ENCODE data around the gene BRMS1. TPM values are rescaled to one million over a fixed set of nuclear protein-coding genes. Genes with fewer than 3 reads are reported as not detected.
"Not testable (repeated sequence)": the region's sequence is repeated elsewhere in the genome, so short reads cannot be mapped to it uniquely, and the experiment has no call there.

The BRMS1 gene
- total RNA-seq, 5 donors from 2014 or later (not counting 1 experiment from before 2014, with no cell fraction given): 42.9 to 58.8 (median 54.8) TPM

DNA sequence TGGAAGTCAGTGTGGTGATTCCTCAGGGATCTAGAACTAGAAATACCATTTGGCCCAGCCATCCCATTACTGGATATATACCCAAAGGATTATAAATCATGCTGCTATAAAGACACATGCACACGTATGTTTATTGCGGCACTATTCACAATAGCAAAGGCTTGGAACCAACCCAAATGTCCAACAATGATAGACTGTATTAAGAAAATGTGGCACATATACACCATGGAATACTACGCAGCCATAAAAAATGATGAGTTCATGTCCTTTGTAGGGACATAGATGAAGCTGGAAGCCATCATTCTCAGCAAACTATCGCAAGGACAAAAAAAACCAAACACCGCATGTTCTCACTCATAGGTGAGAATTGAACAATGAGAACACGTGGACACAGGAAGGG lies 24.2 kb downstream of the BRMS1 start:
- H3K4me1 ChIP-seq (ENCODE audit: control insufficient read depth in 1 of 2, extremely low read depth in 1 of 2, insufficient read depth in 2 of 2, low read length in 2 of 2): peaks cover 31 to 67% of the 10 kb centered on the region in 2 experiments
- peaks cover 55 to 68% (median 55%) of the 10 kb centered on the region in 3 donors for H3K4me1 Mint-ChIP-seq
- POLR2A ChIA-PET; H3K4me3 Mint-ChIP-seq; ATAC-seq (replicated peaks in 1 of 4); H3K4me3 ChIP-seq (ENCODE audit: control insufficient read depth in 1 of 2, extremely low read depth in 1 of 2, low read length in 1 of 2); H3K27ac ChIP-seq (ENCODE audit: low read length); H3K9me3 Mint-ChIP-seq; H3K36me3 ChIP-seq (ENCODE audit: control insufficient read depth in 2 of 2, extremely low read depth in 1 of 2, insufficient read depth in 1 of 2, low read length in 1 of 2); H3K36me3 Mint-ChIP-seq; H3K9me3 ChIP-seq; DNase-seq; CTCF ChIA-PET; H3K27me3 Mint-ChIP-seq; H3K27me3 ChIP-seq (replicated peaks in 1 of 2; ENCODE audit: control insufficient read depth in 2 of 2, extremely low read depth in 1 of 2, insufficient read depth in 2 of 2, low read length in 1 of 2): not testable (repeated sequence)
- WGBS (ENCODE audit: insufficient coverage): no CpG with 5 or more reads among the region's 6 CpGs
- peak overlapping the region in 1 of 2 donors; percentile 28 for H3K27ac Mint-ChIP-seq

GRCh38 chr11:66320289-66320688 lies 24.6 kb downstream of the BRMS1 start:
- H3K27ac Mint-ChIP-seq: peak overlapping the region; percentile 60 to 81
- POLR2A ChIA-PET; H3K27me3 Mint-ChIP-seq; H3K27ac ChIP-seq (ENCODE audit: low read length); CTCF ChIA-PET; H3K27me3 ChIP-seq (replicated peaks in 1 of 2; ENCODE audit: control insufficient read depth in 2 of 2, extremely low read depth in 1 of 2, insufficient read depth in 2 of 2, low read length in 1 of 2); H3K36me3 Mint-ChIP-seq; DNase-seq; H3K36me3 ChIP-seq (ENCODE audit: control insufficient read depth in 2 of 2, extremely low read depth in 1 of 2, insufficient read depth in 1 of 2, low read length in 1 of 2); H3K4me3 ChIP-seq (ENCODE audit: control insufficient read depth in 1 of 2, extremely low read depth in 1 of 2, low read length in 1 of 2); ATAC-seq (replicated peaks in 1 of 4); H3K9me3 ChIP-seq; H3K9me3 Mint-ChIP-seq: not testable (repeated sequence)
- H3K4me1 ChIP-seq (ENCODE audit: control insufficient read depth in 1 of 2, extremely low read depth in 1 of 2, insufficient read depth in 2 of 2, low read length in 2 of 2): peaks cover 26 to 66% of the 10 kb centered on the region in 2 experiments
- peaks cover 55 to 68% (median 56%) of the 10 kb centered on the region in 3 donors for H3K4me1 Mint-ChIP-seq
- WGBS (ENCODE audit: insufficient coverage): no CpG with 5 or more reads among the region's 2 CpGs
- H3K4me3 Mint-ChIP-seq: peak overlapping the region in 1 of 3 donors; percentile 80

DNA sequence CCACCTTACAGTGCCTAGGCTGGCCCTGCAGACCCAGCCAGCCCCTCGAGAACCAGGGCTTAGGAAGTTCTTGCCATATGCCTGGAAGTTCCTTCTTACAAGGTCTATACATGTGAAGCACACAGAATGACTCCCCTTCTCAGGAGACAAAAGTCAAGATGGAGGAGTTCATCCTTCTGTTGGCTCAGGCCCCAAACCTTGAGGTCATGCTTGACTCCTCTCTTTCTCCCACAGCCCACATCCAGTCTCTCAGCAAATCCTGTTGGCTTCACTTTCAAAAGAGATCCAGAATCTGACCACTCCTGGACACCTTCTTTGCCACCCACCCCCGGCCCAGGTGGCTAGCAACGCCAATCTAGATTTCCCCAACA lies 26.3 kb downstream of the BRMS1 start:
- H3K9me3 Mint-ChIP-seq: peaks cover 0 to 4% (median 0%) of the 10 kb centered on the region in 3 donors

GRCh38 chr11:66317723-66318599 lies 26.9 kb downstream of the BRMS1 start:
- no peaks in the 10 kb centered on the region for H3K36me3 Mint-ChIP-seq
- POLR2A ChIA-PET: interaction anchor here (0.5 to 1.9 kb wide), 3 partner anchors 26 to 105 kb away, joined by 4 to 11 read pairs (median 7); no protein-coding TSS in a partner anchor
- peak overlapping the region; percentile 67 to 80 (median 68) for H3K4me3 Mint-ChIP-seq
- CTCF ChIA-PET: interaction anchor here (0.6 to 0.8 kb wide), 3 partner anchors 27 to 342 kb away, joined by 3 to 9 read pairs (median 3); partner anchors contain the start of gene BRMS1 (in 1 of the 2)
- Histone ChIP-seq H3K9me3 (no peaks in the 10 kb centered on the region), H3K36me3 (ENCODE audit: control insufficient read depth in 2 of 2, extremely low read depth in 1 of 2, insufficient read depth in 1 of 2, low read length in 1 of 2) (no peaks in the 10 kb centered on the region), H3K4me1 (ENCODE audit: control insufficient read depth in 1 of 2, extremely low read depth in 1 of 2, insufficient read depth in 2 of 2, low read length in 2 of 2) (peaks cover 32 to 78% of the 10 kb centered on the region in 2 experiments), H3K4me3 (ENCODE audit: control insufficient read depth in 1 of 2, extremely low read depth in 1 of 2, low read length in 1 of 2) (peak overlapping the region; percentile 26 to 44), H3K27ac (ENCODE audit: low read length) (peak overlapping the region; percentile 94), H3K27me3 (replicated peaks in 1 of 2; ENCODE audit: control insufficient read depth in 2 of 2, extremely low read depth in 1 of 2, insufficient read depth in 2 of 2, low read length in 1 of 2) (peaks cover 0 to 14% of the 10 kb centered on the region in 2 experiments)
- peaks cover 0 to 4% (median 0%) of the 10 kb centered on the region in 3 donors for H3K9me3 Mint-ChIP-seq
- ATAC-seq (replicated peaks in 1 of 4): peak; percentile 80 to 88 (median 81)
- peak overlapping the region; percentile 93 to 97 for H3K27ac Mint-ChIP-seq
- peaks cover 0 to 2% of the 10 kb centered on the region in 2 donors for H3K27me3 Mint-ChIP-seq
- peak; percentile 52 to 97 (median 90) for DNase-seq
- peaks cover 64 to 73% (median 64%) of the 10 kb centered on the region in 3 donors for H3K4me1 Mint-ChIP-seq
- WGBS (ENCODE audit: insufficient coverage): 27% methylated on average over 11 of the region's 16 CpGs

More for the DNA sequence above, 26.3 kb downstream of the BRMS1 start:
- POLR2A ChIA-PET: interaction anchor here in 1 of 2 donors (1.9 kb wide), 1 partner anchor 26 kb away, joined by 4 read pairs; no protein-coding TSS in a partner anchor
- peaks cover 62 to 78% (median 65%) of the 10 kb centered on the region in 3 donors for H3K4me1 Mint-ChIP-seq
- Histone ChIP-seq H3K4me3 (ENCODE audit: control insufficient read depth in 1 of 2, extremely low read depth in 1 of 2, low read length in 1 of 2) (peak overlapping the region; percentile 4 to 44), H3K9me3 (no peaks in the 10 kb centered on the region), H3K4me1 (ENCODE audit: control insufficient read depth in 1 of 2, extremely low read depth in 1 of 2, insufficient read depth in 2 of 2, low read length in 2 of 2) (peaks cover 32 to 73% of the 10 kb centered on the region in 2 experiments), H3K27ac (ENCODE audit: low read length) (peak overlapping the region; percentile 94), H3K36me3 (ENCODE audit: control insufficient read depth in 2 of 2, extremely low read depth in 1 of 2, insufficient read depth in 1 of 2, low read length in 1 of 2) (no peaks in the 10 kb centered on the region), H3K27me3 (replicated peaks in 1 of 2; ENCODE audit: control insufficient read depth in 2 of 2, extremely low read depth in 1 of 2, insufficient read depth in 2 of 2, low read length in 1 of 2) (peaks cover 0 to 14% of the 10 kb centered on the region in 2 experiments)
- H3K4me3 Mint-ChIP-seq: peak overlapping the region in 2 of 3 donors; percentile 68 to 80
- no peak for ATAC-seq (replicated peaks in 1 of 4)
- 22% methylated on average over 1 of the region's 3 CpGs for WGBS (ENCODE audit: insufficient coverage)
- H3K27me3 Mint-ChIP-seq: peaks cover 0 to 2% of the 10 kb centered on the region in 2 donors
- no peak for DNase-seq
- H3K36me3 Mint-ChIP-seq: no peaks in the 10 kb centered on the region
- H3K27ac Mint-ChIP-seq: peak overlapping the region; percentile 93 to 97
- CTCF ChIA-PET: interaction anchor here in 1 of 2 donors (0.6 kb wide), 1 partner anchor 341 kb away, joined by 3 read pairs; no protein-coding TSS in a partner anchor

GRCh38 chr11:66317322-66317722 lies 27.6 kb downstream of the BRMS1 start:
- Mint-ChIP-seq H3K4me1 (peaks cover 61 to 66% (median 64%) of the 10 kb centered on the region in 3 donors), H3K9me3 (peaks cover 0 to 4% (median 0%) of the 10 kb centered on the region in 3 donors), H3K27me3 (peaks cover 0 to 2% of the 10 kb centered on the region in 2 donors), H3K4me3 (peak overlapping the region; percentile 67 to 80 (median 68)), H3K36me3 (no peaks in the 10 kb centered on the region), H3K27ac (peak overlapping the region; percentile 93 to 97)
- H3K36me3 ChIP-seq (ENCODE audit: control insufficient read depth in 2 of 2, extremely low read depth in 1 of 2, insufficient read depth in 1 of 2, low read length in 1 of 2): no peaks in the 10 kb centered on the region
- ATAC-seq (replicated peaks in 1 of 4) (peak in 3 of 4 experiments; percentile 8 to 16 (median 12)), DNase-seq (peak in 34 of 35 experiments; percentile 24 to 73 (median 51))
- ChIA-PET POLR2A (interaction anchor here (0.6 to 1.9 kb wide), 3 partner anchors 27 to 106 kb away, joined by 4 to 7 read pairs (median 4); partner anchors contain the start of gene YIF1A (in 1 of the 2)), CTCF (interaction anchor here (0.6 to 0.8 kb wide), 2 partner anchors 28 to 53 kb away, joined by 3 to 9 read pairs; partner anchors contain the start of gene BRMS1 (in 1 of the 2))
- H3K27me3 ChIP-seq (replicated peaks in 1 of 2; ENCODE audit: control insufficient read depth in 2 of 2, extremely low read depth in 1 of 2, insufficient read depth in 2 of 2, low read length in 1 of 2): peaks cover 0 to 14% of the 10 kb centered on the region in 2 experiments
- H3K4me3 ChIP-seq (ENCODE audit: control insufficient read depth in 1 of 2, extremely low read depth in 1 of 2, low read length in 1 of 2): peak overlapping the region; percentile 26 to 42
- 28% methylated on average over 14 of the region's 14 CpGs for WGBS (ENCODE audit: insufficient coverage)
- no peaks in the 10 kb centered on the region for H3K9me3 ChIP-seq
- peak overlapping the region; percentile 94 for H3K27ac ChIP-seq (ENCODE audit: low read length)
- peaks cover 32 to 78% of the 10 kb centered on the region in 2 experiments for H3K4me1 ChIP-seq (ENCODE audit: control insufficient read depth in 1 of 2, extremely low read depth in 1 of 2, insufficient read depth in 2 of 2, low read length in 2 of 2)

GRCh38 chr11:66316849-66317251 lies 28.1 kb downstream of the BRMS1 start, which contains the start of gene CD248:
TSS of gene CD248 (minus strand) at chr11:66317044. CDS start at chr11:66317027, 17 bp downstream.
- H3K4me1 Mint-ChIP-seq: peaks cover 59 to 64% (median 62%) of the 10 kb centered on the region in 3 donors
- peaks cover 0 to 2% of the 10 kb centered on the region in 2 donors for H3K27me3 Mint-ChIP-seq
- Histone ChIP-seq H3K4me3 (ENCODE audit: control insufficient read depth in 1 of 2, extremely low read depth in 1 of 2, low read length in 1 of 2) (peak within 1 kb of the TSS; percentile 42 to 71), H3K36me3 (ENCODE audit: control insufficient read depth in 2 of 2, extremely low read depth in 1 of 2, insufficient read depth in 1 of 2, low read length in 1 of 2) (no peaks in the 10 kb centered on the region), H3K27me3 (replicated peaks in 1 of 2; ENCODE audit: control insufficient read depth in 2 of 2, extremely low read depth in 1 of 2, insufficient read depth in 2 of 2, low read length in 1 of 2) (peaks cover 0 to 14% of the 10 kb centered on the region in 2 experiments), H3K4me1 (ENCODE audit: control insufficient read depth in 1 of 2, extremely low read depth in 1 of 2, insufficient read depth in 2 of 2, low read length in 2 of 2) (peaks cover 30 to 76% of the 10 kb centered on the region in 2 experiments), H3K9me3 (no peaks in the 10 kb centered on the region), H3K27ac (ENCODE audit: low read length) (peak within 1 kb of the TSS; percentile 94)
- peak in 4 of 35 experiments; percentile 11 to 40 (median 34) for DNase-seq
- ATAC-seq (replicated peaks in 1 of 4): no peak
- H3K27ac Mint-ChIP-seq: peak within 1 kb of the TSS; percentile 93 to 99
- H3K36me3 Mint-ChIP-seq: no peaks in the 10 kb centered on the region
- H3K9me3 Mint-ChIP-seq: peaks cover 0 to 4% (median 0%) of the 10 kb centered on the region in 3 donors
- 37% methylated on average over 23 of the region's 29 CpGs for WGBS (ENCODE audit: insufficient coverage)
- peak within 1 kb of the TSS; percentile 67 to 80 (median 72) for H3K4me3 Mint-ChIP-seq
- ChIA-PET POLR2A (interaction anchor here in 1 of 2 donors (1.0 to 1.9 kb wide), 2 partner anchors 27 to 28 kb away, joined by 4 read pairs; partner anchors contain the start of gene YIF1A), CTCF (no interaction called here)

Data from T-cell (primary cell).